ENCODE results near the gene NFE2L1. TPM values are rescaled to one million over a fixed set of nuclear protein-coding genes. Genes with fewer than 3 reads are reported as not detected.

Gene NFE2L1
- polyA plus RNA-seq, 1 of the 3 experiments (the other 2 are of a cell fraction) = 159 TPM

DNA sequence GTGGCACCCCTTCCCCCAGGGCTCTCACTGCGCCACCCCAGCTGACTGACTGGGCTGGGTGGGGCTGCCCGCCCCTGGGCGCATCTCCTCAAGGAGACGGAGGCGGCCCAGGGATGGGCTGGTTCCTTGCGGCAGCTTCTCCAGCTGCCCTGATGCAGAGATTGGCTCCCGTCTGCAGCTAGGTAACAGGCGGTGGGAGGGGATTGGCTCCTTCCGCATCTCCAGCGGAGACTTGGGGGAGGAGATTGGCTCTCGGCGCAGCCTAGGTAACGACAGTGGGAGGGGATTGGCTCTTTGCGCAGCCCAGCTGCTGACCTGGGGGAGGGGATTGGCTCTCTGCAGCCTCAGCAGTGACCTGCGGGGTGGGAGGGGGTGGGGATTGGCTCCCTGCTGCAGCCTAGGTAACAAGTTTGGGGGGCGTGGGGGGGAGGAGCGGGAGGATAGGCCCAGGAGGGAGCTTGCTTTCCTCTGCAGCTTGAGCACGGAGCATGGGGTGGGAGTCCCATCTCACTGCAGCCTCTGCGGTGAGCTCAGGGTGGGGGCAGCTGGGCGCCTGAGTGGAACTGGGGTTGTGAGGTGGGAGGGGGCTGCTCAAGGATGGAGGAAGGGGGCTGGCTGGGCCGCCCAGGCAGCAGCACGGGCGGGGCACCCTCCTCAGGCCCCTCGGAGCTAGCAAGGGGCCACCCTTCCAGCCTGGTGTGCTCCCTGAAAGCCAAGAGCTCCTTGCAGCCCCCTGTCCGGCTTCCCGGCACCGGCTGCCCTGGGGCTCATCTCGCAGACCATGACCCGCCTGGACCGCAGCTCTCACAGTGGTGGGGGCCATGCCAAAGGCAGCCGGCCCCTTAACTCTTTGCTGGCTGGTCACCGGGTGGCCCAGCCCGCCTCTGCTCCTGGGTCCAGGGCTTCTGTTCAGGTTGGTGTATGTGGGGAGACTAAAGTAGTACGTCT, 6.4 kb downstream of the NFE2L1 start (continued):
- no peak for TF ChIP-seq REST (IDR thresholded peaks at IDR 0.05; ENCODE audit: low read depth, low read length)
- peak; percentile 36; the same call in 1 of the 2 replicates for TF ChIP-seq RCOR1 (IDR thresholded peaks at IDR 0.05; ENCODE audit: low read length)
- peak in 1 of 2 experiments; percentile 42; a peak in 1 of 4 replicates for TF ChIP-seq EP300 (IDR thresholded peaks at IDR 0.05; ENCODE audit: borderline replicate concordance in 1 of 2, low read depth in 1 of 2, low read length in 1 of 2)
- peak; percentile 79 for TF ChIP-seq CHD2 (IDR thresholded peaks at IDR 0.05; ENCODE audit: low read length, partially characterized antibody)
- 0 out of 2 replicates have a peak, but pooled peaks have one; percentile 30 for TF ChIP-seq MXI1 (IDR thresholded peaks at IDR 0.05; ENCODE audit: low read depth, low read length)
- TF ChIP-seq POLR2AphosphoS5 (IDR thresholded peaks at IDR 0.05; ENCODE audit: low read depth, low read length) = no peak
- no peak for TF ChIP-seq RXRA (IDR thresholded peaks at IDR 0.05; ENCODE audit: borderline replicate concordance, low read depth)

GRCh38 chr17:48055531-48056245, 7.5 kb downstream of the NFE2L1 start:
- H3K36me3 ChIP-seq (replicated peaks in 1 of 2; ENCODE audit: control insufficient read depth in 1 of 2, insufficient read depth in 2 of 2, low read length in 1 of 2) = peaks cover 42 to 82% of the 10 kb centered on the region in 2 experiments

More at GRCh38 chr17:48055531-48056245, 7.5 kb downstream of the NFE2L1 start:
- Histone ChIP-seq H3K9me3 (no peaks in the 10 kb centered on the region), H3K79me2 (ENCODE audit: insufficient read depth) (peaks cover 65% of the 10 kb centered on the region), H3K9me2 (no peaks in the 10 kb centered on the region), H3K27ac (ENCODE audit: low read depth in 2 of 2, low read length in 1 of 2) (peak overlapping the region; percentile 55 to 78; a peak in 3 of 4 replicates), H3F3A (replicated peaks; ENCODE audit: insufficient read depth) (peaks cover 18% of the 10 kb centered on the region), H3K4me2 (peak overlapping the region; percentile 88), H2AFZ (ENCODE audit: low read depth) (no peak overlapping the region), H3K9ac (0 out of 2 replicates have a peak overlapping the region, but pooled peaks have one; percentile 12), H3K27me3 (ENCODE audit: insufficient read depth) (no peaks in the 10 kb centered on the region), H3K4me3 (ENCODE audit: low read depth in 2 of 2, low read length in 1 of 2) (peak overlapping the region in 1 of 2 experiments; percentile 42; a peak in 1 of 4 replicates), H3K4me1 (ENCODE audit: control insufficient read depth in 1 of 2, insufficient read depth in 2 of 2, low read depth in 1 of 2, low read length in 1 of 2) (peaks cover 46 to 59% of the 10 kb centered on the region in 2 experiments), H4K20me1 (ENCODE audit: insufficient read depth) (peaks cover 60% of the 10 kb centered on the region)
- POLR2A ChIA-PET = interaction anchor here (1.2 to 2.9 kb wide), 4 partner anchors 10 to 18 kb away, joined by 4 to 18 read pairs (median 4); no protein-coding TSS in a partner anchor
- TF ChIP-seq TCF12 (IDR thresholded peaks at IDR 0.05) (no peak), REST (IDR thresholded peaks at IDR 0.05; ENCODE audit: low read depth, low read length) (no peak), GATA2 (CRISPR knock-in tag; IDR thresholded peaks at IDR 0.05) (peak; percentile 14; the same call in 1 of the 2 replicates), POLR2AphosphoS5 (IDR thresholded peaks at IDR 0.05; ENCODE audit: low read depth, low read length) (peak; percentile 14; the same call in 1 of the 2 replicates)
- 75% methylated on average over 5 of the region's 5 CpGs for WGBS (ENCODE audit: low lambda C conversion rate)
- DNase-seq = no peak
- CTCF ChIA-PET = interaction anchor here (0.6 to 44.3 kb wide), 11 partner anchors 8 to 563 kb away, joined by 3 to 1200 read pairs (median 6); partner anchors contain the start of genes COPZ2 and NFE2L1

All from SK-N-SH (cell line).